Hepatocyte (in vitro differentiated cells): ENCODE results near the gene FLOT2.

Source experiments
- CTCF ChIP-seq: fragments of 200-600 bp; sonication (generic); IDR thresholded peaks from 2 replicates; pipeline ENCODE4 v1.5.1; 2016; ENCODE audit warnings: antibody characterized with exemption, mild to moderate bottlenecking; ENCODE audit not compliant: poor library complexity
- EZH2 ChIP-seq: fragments of 200-600 bp; sonication (generic); IDR thresholded peaks from 2 replicates; pipeline ENCODE4 v1.6.1; 2016; ENCODE audit warnings: antibody characterized with exemption, mild to moderate bottlenecking, borderline replicate concordance
- EZH2phosphoT487 ChIP-seq: fragments of 200-600 bp; sonication (generic); IDR thresholded peaks from one replicate; pipeline ENCODE4 v1.6.1; 2018; ENCODE audit warnings: antibody characterized with exemption, mild to moderate bottlenecking, low read depth, moderate library complexity; ENCODE audit not compliant: unreplicated experiment, severe bottlenecking

- TF ChIP-seq CTCF (peak; percentile 26), EZH2 (no peak), EZH2phosphoT487 (no peak)
These were observed 14.9 kb upstream of the FLOT2 start for GRCh38 chr17:28912281-28912937.
